RKO (cell line): ENCODE measurements around the gene CCM2.
"Not testable (repeated sequence)": the region's sequence is repeated elsewhere in the genome, so short reads cannot be mapped to it uniquely, and the experiment has no call there.

Experiments
- DNase-seq: peaks from one replicate; pipeline ENCODE4 v3.0.0-alpha.2; 2016; ENCODE audit warnings: low spot score

The CCM2 gene

DNA sequence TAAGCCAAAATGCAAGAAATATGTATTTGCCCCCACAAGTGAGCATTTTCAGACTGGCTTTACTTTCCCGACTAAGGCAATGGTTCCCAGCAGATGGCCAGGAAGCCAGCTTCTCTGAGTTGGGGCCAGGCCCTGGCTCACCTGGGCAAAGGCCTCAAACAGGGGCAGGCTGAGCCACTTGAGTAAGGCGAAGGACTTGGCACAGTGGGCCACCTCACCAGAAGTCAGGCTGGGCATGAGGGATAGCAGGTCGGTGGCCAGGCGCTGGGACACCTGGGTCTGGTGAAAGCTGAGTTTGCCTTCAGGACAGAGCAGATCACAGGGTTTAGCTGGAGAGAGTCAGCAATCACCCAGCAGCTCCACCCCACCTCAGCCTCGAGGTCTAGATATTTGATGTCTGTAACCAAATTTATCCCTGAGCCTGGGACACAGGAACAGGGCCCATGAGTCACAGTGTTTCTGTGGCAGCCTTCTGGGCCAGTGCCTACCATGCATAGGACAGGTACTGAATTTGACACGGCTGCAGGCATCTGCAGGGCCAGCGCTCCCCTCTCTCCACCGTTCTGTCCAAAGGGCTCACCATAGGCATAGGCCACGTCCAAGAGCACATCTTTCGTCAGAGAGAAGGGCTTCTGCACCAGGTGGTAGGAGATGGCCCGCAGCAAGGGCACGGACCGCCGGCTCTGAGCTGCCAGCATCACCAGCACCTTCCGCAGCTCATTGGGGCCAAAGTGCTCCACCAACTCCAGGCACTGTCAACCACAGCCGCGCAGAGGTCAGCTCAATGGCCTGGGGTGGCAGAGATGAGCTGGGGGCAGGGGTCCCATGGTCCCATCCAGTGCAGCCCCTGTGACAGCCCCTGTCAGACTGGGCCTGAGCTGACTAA is 104.2 kb downstream of the CCM2 start:
- DNase-seq = no peak

- DNase-seq = no peak
Measured at GRCh38 chr7:45104844-45105587, 105.0 kb downstream of the CCM2 start.

DNA sequence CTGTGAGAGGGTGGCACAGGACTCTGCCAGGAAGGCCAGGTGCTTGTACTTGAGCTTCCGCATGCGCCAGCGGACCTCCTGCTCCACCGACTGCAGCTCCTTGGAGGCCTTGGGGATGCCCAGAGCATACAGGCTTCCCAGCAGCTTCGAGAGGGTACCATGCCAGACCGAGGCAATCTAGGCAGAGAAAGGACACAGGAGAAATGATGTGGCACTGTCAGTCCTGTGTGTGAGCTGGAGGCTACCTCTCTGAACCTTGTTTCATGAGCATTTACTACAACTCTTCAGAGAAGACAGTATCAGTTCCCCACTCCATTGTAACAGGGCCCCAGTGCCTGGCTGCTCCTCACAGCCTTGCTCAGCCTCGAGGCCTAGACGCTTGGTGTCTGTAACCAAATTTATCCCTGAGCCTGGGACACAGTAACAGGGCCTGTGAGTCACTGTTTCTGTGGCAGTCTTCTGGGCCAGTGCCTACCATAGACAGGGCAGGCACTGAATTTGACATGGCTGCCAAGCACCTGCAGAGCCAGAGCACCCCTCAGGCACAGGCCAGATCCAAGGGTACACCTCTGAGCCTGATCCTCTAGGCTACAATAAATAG is 105.7 kb downstream of the CCM2 start:
- no peak for DNase-seq

GRCh38 chr7:45106820-45107219 is 106.8 kb downstream of the CCM2 start:
- no peak for DNase-seq

- no peak for DNase-seq
Measured at GRCh38 chr7:45107356-45107755, 107.4 kb downstream of the CCM2 start.

DNA sequence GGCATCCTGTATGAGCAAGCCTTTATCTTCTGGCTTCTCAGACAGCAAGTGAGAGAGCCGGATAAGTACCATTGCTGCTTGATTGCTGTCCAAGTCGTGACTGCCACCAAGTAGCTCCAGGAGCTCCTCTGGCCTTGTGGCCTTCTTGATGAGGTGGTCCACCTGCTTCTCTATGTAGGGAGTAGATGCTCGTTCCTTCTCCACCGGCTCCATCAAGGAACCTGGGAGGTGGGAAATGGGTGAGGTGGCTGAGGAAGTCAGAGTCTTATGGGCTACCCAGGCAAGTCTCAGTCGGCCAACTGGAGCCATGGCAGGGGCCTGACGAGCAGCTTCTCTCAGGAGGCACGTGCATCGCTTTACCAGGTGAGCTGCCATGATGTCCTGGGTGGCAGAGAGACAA is 108.9 kb downstream of the CCM2 start:
- DNase-seq = no peak

DNA sequence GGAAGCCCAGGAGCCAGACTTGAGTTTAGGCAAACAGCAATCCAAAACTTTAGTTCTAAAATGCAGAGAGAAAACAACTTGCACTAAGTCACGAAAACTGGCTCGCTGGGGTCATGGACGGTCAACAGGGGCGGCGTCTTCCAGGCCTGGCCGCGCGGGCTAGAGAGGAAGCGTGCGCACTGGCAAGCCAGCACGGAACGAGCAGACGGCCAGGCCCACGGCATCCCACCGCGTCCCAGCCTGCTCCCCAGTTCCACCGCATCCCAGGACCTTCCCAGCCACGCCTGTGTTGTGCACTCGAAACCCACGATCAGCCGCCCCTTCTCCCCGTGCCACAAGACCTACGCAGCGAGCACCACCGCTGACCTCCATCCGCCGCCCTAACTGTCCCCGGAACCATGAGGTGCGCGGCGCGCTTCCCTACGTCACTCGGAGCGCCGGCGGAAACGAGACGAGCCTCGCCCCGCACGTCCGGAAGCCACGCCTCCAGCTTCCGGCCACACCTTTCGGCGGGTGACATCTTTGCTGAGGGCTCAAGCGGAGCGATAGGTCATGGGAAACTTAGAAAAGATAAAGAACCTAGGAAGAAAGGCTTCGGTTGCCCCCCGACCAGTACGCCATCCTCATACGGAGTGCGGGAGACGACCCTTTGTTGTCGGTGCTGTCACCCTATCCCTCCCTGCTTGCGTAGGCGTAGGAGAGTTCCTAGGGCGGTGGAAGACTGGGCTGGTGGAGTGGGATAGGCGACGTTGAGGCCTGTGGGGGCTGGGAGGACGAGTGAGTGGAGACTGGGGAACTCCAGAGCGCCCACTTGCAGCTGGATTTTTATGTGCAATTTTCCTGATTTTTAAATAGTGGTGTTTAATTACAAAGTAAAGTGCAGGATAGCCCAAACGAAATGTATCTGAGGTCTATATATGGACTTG is 111.6 kb downstream of the CCM2 start, which contains the start of gene TBRG4:
Gene TBRG4, minus strand, starts transcription at position 400 of the 926 bp plus-strand sequence. CDS start 2,460 bp downstream, outside the sequence.
- peak; percentile 93 for DNase-seq

DNA sequence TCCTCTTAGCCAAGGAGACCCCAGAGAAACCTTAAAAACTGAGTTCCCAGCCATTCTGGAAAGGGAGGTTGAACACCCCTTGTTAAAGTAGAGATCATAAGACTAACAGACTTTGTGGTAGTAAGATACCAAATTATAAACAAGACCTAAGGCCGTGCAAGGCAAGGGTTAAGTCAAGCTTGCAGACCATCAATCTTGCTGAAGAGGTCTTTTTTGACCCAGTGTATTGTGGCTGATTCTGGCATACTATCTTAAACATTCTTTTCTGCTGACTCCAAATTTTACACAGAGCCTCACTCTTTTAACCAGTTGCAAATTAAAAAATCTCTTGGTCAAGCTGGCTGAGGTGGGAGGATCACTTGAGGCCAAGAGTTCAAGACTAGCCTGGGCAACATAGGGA is 112.6 kb downstream of the CCM2 start:
- DNase-seq = no peak

- not testable (repeated sequence) for DNase-seq
Measured at GRCh38 chr7:45114257-45114656, 114.3 kb downstream of the CCM2 start.

DNA sequence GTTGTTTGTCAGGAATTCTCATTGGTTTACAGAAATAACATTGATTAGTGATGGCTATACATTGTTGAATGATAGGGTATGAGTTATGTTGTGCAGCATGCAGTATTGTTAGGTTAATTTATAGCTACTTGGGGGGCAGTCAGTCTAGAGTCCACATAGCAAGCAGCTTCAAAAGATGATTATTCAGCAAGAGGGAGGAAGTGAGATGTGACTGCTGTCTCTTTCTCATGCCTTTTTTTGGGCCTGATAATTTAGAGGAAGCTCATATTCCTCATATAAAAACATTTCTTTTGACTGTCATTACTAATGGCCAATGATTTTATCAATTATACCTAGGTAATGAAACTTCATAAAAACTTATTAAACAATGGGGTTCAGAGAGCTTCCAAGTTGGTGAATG is 114.9 kb downstream of the CCM2 start:
- DNase-seq = no peak

DNA sequence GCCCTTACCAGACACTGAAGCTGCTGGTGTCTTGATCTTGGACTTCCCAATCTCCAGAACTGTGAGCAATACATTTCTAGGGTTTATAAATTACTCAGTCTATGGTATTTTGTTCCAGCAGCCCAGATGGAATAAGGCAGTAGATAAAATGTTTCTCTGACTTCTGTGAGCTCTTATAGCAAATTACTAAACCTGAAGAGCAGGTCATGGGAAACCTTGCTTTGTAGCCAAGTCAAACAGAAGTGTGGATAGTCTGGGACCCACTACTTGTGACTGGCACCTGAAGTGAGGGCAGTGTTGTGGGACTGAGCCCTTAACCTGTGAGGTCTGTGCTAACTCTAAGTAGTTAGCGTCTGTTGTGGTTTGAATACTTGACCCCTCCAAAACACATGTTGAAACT is 116.0 kb downstream of the CCM2 start:
- no peak for DNase-seq

- no peak for DNase-seq
Measured at GRCh38 chr7:45117582-45117981, 117.6 kb downstream of the CCM2 start.

DNA sequence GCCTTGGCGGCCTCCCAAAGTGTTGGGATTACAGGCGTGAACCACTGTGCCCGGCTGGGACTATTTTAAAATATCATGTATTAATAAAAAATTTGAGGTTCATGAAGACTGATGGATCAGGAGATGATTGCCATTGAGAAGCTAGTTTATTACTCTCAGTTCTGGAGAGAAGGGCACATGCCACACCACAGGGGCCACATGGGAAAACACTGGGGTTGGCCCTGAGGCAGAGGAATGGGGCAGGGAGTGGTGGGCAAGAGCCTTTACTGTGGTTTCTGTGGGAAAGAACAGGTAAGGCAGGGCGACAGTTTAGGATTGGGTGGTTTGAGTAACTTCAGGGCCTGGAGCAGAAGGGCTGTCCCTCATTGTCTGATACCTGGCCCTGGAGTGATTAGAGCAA is 118.3 kb downstream of the CCM2 start:
- DNase-seq = no peak

DNA sequence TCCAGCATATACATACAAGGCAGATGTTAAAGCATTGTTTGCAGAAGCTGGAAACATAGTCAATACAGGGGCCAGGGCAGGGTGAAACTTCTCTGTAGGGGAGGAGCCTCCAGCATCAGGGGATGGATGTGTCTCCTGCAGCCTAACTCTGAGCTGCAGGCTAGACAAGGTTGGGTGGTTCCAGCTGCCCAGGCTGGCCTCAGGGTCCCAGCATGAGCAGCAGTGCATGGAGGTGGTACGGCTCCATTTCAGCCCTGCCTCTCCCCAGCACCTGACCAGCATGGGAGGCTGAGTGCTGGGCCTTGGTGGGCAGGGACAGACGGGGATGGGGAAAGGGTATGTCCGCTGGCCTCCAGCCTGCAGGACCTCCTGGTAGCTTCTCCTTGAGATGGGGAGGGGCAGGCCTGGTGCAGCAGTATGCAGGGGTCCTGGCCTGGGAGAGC is 118.9 kb downstream of the CCM2 start:
- no peak for DNase-seq

GRCh38 chr7:45119550-45119949 is 119.5 kb downstream of the CCM2 start:
- no peak for DNase-seq

DNA sequence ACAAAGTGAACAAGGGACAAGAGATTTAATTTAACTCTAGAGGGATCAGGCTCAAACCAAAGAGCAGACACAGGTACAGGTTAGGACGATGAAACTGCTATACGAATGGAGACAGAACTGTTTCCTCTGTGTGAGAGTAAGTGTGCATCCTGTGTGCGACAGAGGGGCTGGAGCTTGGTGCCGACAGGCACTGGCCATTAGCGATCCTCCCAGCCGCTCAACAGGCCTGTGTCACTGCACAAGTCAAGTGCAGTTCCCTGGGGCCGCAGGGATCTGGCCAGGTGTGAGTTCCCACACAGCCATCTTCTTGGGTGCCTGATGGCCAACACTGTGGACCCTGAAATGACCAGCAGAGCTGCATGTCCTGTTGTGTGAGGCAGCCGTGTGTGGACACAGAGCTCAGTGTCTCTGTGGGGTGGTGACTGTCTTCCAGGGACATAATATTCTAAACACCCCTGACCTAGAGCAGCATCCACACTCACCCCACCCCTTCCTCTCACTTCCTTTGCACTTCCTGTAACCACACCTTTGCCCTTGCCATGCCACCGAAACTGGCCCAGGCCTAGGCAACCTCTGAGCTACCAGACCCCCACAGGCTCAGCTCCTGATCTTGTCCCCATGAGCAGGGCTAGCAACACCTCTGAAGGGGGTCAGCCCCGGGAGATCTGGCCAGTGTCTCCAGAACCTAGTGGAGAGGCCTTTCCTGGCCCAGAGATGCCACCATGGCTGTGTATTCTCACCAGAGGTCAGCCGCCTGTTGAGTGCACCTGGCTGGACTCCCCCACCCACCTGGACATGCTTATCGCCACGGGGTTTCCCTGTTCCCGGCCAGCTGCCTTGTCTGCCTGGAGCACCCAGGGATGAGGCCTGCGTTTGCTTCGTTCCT is 123.2 kb downstream of the CCM2 start:
- no peak for DNase-seq

DNA sequence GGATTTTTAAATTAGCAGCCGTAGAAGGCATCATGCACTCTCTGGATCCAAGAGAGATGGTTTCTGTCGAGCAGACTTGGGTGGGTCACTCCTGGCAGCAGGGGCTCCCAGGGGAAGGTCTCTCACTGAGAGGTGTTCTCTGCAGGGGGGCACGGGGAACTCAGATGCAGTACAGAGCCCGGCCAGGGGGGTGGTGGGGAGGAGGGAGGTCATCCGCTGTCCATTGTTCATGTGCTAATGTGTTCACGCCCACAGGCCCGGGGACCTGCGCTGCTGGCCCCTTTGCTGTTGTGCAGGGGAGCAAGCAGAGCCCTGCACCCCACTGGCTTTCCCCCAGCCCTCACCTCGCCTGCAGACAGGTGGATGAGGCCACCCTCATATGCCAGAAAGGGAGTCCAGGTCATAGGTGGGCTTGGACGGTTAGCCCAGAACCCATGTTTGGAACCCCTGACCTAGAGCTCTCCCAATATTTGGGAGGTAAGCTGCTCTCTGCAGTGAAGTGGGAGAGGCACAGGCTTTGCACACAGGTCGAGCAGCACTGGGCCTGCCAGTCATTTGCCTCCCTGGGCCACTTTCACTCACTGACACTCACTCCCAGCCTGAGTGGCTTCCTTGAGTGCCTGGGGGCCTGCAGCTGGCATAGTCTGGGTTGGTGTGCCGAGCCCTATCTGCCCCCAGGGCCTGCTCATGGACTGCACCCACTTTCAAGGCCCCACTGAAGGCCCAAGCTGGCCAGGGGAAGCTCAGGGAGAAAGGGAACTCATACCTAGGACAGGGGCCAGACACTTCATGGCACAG is 124.1 kb downstream of the CCM2 start:
- no peak for DNase-seq

- no peak for DNase-seq
Measured at GRCh38 chr7:45125193-45125904, 125.3 kb downstream of the CCM2 start.
